Vagina (tissue), 2 donors: ENCODE results near the gene TUBA1A.

ENCODE experiments used
- CTCF ChIP-seq, 3 experiments: fragments of 450-650 bp in 2 of 3; fragments of 200-600 bp in 1 of 3; sonication (generic) in 1 of 3; IDR thresholded peaks; one replicate each; pipeline ENCODE4 v1.5.1; 2017 to 2019; ENCODE audit warnings: antibody characterized with exemption in 3 of 3, mild to moderate bottlenecking in 2 of 3, moderate library complexity in 2 of 3
- POLR2A ChIP-seq, 2 donors: fragments of 450-650 bp; IDR thresholded peaks; one replicate each; pipeline ENCODE4 v1.6.1; 2017; ENCODE audit warnings: antibody characterized with exemption in 2 of 2, mild to moderate bottlenecking in 2 of 2, moderate library complexity in 2 of 2

GRCh38 chr12:49208676-49209075 is 19.8 kb upstream of the TUBA1A start:
- no peak for TF ChIP-seq CTCF (IDR thresholded peaks at IDR 0.05)
- no peak for TF ChIP-seq POLR2A (IDR thresholded peaks at IDR 0.05)
